SK-N-MC (cell line): ENCODE data around the gene BMI1.

ENCODE experiments used
- EZH2 ChIP-seq: fragments of 200-600 bp; sonication (generic); IDR thresholded peaks from one replicate; pipeline ENCODE4 v1.6.1; 2017; ENCODE audit warnings: antibody characterized with exemption
- FOXP2 ChIP-seq: optimal IDR thresholded peaks from 2 replicates; pipeline ENCODE3; 2011; ENCODE audit warnings: mild to moderate bottlenecking, moderate library complexity; ENCODE audit not compliant: insufficient read depth; ENCODE audit errors: extremely low read length, control extremely low read depth
- POLR2AphosphoS5 ChIP-seq: IDR thresholded peaks from 2 replicates; pipeline ENCODE4 v1.6.1; 2012; ENCODE audit warnings: mild to moderate bottlenecking, low read depth, low read length, borderline replicate concordance

DNA sequence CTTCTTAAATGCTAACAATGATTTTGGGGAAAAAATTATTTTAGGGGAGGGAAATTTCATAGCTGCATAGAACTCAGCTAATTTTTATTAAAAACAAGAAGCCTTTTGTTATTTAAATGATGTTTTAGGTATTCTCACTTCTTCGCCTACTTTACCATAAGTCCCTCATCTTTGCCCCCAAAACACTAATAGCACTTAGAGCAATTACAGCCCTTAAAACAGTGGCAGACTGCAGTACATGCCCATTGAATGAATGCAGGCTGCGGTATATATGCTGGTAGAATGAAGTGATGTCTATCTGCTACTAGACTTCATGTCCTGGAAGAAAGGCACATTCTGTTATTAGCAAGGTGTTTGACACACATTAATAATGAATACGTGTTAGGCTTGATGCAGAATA is 21.5 kb downstream of the BMI1 start:
- TF ChIP-seq EZH2 (no peak), POLR2AphosphoS5 (no peak), FOXP2 (no peak)
